G401.6 (cell line): Measurements from ENCODE around the gene SLC11A1.

Source experiments
- FAIRE-seq: peaks from 2 replicates; lab custom pipeline; 2012; peaks lifted over from hg19 to GRCh38; lab: Jason Lieb, UNC

The SLC11A1 gene

DNA sequence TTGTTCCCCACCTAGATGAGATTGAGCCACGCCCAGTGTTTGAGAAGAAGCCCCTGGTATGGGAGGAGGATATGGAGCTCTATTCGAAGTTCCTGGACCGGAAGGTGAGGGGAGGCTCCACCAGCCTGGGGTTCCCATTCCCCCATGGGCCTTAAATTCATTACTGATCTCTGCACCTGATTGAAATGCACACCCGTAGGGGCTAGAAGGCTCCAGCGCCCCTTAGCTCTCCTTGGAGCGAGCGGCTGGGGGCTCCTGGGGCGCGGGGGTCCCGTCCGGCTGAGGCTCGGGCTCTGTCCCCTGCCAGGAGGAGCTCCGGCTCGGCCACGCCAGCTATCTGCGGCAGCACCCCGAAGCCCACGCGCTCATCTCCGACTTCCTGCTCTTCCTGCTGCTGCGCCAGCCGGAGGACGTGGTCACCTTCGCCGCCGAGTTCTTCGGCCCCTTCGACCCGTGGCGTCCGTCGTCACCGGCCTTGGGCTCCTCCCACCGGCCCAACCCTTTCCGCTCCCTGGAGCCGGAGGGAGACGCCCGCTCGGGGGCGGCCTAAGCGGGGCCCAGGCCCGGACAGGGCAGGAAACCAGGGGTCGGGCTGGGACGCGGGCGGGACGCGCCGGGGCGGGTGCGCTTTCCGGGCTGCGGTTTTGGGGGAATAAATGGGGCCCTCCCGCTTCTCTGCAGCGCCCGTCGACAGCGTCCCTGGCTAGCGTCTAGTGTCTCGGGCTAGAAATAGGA is 14.5 kb upstream of the SLC11A1 start:
- FAIRE-seq: no peak

- no peak for FAIRE-seq
These were observed 13.9 kb upstream of the SLC11A1 start for GRCh38 chr2:218368150-218368528.

DNA sequence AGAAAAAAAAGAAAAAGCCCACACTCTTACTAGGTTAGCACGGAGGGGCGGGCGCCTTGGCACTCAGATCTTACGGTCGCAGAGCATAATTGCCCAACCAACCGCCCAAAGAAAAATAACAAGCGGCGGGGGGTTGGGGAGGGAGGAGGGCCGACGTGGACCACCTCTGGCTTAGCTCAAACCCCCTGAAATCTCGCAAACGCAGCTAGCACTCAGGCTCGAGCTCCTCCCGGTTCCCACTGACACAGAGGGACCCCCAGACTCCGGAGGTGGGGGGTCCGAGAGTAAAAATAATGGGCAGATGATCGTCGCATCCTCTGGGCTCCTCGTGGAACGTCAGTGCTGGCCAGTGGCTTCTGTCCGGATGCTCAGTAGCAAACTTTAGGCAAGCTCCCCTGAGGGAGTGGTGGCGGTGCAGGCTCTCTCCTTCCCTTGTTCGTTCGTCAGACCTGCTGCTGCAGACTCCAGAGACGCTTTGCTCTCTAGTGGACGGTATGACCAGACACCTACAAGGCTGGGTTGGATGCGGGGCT is 13.4 kb upstream of the SLC11A1 start:
- FAIRE-seq: no peak

- no peak for FAIRE-seq
These were observed 12.7 kb upstream of the SLC11A1 start for GRCh38 chr2:218369330-218369729.

DNA sequence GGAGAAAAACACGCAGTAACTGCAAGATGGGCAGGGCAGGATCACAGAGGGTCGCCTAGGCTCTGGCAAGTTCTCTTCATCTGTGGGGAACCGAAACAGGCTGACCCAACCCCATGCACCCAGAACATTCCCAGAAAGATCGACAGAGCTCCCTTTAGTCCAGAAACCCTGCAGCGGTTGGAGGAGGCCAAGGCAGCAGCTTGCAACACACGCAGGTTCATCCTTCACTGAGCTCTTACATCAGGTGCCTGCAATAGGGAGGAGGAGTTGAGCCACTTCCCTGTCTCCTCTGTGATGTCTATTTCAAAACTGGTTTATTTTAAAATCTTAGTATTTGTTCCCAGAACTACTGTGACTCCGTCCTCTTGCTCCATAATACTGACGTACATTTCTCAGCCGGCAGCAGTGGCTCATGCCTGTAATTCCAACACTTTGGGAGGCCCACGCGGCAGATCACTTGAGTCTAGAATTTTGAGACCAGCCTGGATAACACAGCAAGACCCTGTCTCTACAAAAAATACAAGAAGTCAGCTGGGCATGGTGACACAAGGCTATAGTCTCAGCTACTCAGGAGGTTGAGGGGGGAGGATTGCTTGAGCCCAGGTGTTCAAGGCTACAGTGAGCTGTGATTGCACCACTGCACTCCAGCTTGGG is 11.5 kb upstream of the SLC11A1 start:
- FAIRE-seq: no peak

DNA sequence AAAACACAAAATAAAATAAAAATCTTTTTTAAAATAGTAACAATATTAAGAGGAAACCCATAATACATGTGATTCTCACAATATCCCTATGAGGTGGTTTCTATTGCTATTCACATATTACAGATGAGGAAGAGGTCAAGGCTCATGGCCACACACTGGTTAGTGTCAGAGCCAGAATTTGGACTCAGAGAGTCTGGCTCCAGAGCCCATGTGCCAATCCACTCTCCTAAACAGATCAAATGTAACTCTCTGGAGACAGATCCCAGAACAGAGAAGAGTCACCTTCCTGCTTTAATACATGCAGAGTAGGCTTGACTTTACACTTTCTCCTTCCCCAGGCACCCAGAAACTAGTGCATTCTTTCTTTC is 10.1 kb upstream of the SLC11A1 start:
- no peak for FAIRE-seq

- no peak for FAIRE-seq
These were observed 7.3 kb upstream of the SLC11A1 start for GRCh38 chr2:218374795-218375194.

- no peak for FAIRE-seq
These were observed 6.9 kb upstream of the SLC11A1 start for GRCh38 chr2:218375212-218375611.

GRCh38 chr2:218378053-218378452 is 4.0 kb upstream of the SLC11A1 start:
- FAIRE-seq: no peak

GRCh38 chr2:218382785-218383184 is 712 bp downstream of the SLC11A1 start:
- FAIRE-seq: no peak

- no peak for FAIRE-seq
These were observed 1.9 kb downstream of the SLC11A1 start for GRCh38 chr2:218383892-218384519.

GRCh38 chr2:218384975-218385374 is 2.9 kb downstream of the SLC11A1 start:
- FAIRE-seq: no peak

DNA sequence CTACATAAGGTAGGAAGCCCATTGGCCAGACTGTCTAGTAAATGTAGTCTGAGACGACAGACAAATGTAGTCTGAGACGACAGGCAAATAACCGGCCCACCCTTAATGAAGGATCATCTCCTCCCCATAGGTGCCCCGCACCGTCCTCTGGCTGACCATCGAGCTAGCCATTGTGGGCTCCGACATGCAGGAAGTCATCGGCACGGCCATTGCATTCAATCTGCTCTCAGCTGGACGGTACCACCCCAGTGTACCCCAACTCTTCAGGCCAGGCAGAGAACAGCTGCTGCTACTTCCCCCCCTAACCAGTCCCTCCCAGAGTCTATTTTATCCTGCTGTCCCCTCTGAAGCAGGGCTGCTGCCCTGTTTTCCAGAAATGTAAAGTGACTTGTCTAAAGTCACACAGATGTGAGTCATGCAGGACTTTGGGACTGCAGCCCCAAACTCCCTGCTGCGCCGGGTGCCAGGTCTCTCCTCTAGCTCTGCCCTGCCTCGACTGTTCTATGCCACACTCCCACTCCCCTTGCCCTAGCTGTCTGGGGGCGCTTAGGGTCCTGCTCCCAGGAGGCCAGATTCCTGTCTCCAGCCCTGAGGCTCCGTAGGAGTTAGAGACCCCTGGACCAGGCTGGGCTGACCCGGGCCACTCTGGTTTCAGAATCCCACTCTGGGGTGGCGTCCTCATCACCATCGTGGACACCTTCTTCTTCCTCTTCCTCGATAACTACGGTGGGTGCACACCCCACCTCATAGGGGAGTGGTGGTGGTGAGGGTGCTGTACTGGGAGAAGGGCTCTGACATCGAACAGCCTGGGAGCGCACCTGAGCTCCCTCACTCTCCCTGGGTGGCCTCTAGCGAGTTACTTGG is 4.7 kb downstream of the SLC11A1 start:
- no peak for FAIRE-seq

DNA sequence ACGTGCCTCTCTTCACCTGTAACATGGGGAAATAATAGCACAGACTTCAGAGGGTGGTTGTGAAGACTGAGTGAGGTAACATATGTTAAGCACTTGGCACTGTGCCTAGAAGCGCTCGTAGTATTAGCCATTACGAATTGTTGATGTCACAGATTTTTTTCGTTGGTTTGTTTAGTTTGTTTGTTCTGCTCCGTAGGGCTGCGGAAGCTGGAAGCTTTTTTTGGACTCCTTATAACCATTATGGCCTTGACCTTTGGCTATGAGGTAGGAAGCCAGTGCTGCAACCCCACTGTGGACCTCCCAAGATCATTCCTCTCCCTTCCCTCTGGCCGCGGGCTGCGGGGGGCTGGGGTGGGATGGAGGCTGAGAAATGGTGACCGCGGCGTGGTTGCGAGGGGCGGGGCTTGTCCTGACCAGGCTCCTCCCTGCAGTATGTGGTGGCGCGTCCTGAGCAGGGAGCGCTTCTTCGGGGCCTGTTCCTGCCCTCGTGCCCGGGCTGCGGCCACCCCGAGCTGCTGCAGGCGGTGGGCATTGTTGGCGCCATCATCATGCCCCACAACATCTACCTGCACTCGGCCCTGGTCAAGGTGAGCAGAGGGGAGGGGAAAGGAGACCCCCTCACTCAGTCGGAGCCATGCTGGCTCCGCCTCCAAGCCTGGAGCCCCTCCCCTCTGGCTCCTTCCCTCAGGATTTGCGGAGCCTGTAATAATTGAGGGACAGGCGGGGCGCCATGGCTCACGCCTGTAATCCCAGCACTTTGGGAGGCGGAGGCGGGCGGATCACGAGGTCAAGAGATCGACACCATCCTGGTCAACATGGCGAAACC is 5.5 kb downstream of the SLC11A1 start:
- FAIRE-seq: no peak

DNA sequence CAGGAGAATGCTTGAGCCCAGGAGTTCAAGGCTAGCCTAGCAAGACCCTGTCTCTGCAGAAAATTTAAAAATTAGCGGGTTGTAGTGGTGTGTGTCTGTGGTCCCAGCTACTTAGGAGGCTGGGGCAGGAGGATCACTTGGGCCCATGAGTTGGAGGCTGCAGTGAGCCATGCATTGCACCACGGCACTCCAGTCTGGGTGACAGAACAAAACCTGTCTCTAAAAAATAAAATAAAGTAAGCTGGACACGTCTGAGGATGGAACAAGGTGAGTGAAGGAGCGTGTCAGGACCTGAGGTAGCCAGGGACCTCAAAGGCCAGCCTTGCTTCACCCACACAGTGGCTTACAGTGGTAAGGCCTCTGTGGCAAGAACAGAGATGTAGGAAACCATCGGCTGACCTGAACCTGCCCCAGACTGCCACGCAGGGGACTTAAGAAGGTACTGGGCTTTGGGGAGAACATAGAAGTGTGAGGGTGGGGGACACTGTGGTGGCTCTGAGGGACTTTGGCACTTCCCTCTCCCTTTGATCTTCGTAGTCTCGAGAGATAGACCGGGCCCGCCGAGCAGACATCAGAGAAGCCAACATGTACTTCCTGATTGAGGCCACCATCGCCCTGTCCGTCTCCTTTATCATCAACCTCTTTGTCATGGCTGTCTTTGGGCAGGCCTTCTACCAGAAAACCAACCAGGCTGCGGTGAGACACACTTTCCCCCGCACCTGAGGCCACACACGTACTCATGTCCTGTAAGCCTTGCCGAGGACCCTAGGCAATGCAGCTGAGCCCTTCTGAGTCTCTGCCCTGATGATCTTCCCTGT is 7.5 kb downstream of the SLC11A1 start:
- no peak for FAIRE-seq

DNA sequence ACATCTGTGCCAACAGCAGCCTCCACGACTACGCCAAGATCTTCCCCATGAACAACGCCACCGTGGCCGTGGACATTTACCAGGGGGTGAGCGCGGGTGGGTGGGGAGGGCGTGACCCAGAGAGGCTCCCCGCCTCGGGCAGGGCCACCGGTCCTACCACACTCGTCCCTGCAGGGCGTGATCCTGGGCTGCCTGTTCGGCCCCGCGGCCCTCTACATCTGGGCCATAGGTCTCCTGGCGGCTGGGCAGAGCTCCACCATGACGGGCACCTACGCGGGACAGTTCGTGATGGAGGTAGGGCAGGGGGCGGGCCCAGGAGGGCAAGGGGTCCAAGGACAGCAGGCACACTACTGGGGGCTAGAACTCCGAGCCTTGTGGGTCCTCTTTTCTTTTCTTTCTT is 9.1 kb downstream of the SLC11A1 start:
- FAIRE-seq: no peak

DNA sequence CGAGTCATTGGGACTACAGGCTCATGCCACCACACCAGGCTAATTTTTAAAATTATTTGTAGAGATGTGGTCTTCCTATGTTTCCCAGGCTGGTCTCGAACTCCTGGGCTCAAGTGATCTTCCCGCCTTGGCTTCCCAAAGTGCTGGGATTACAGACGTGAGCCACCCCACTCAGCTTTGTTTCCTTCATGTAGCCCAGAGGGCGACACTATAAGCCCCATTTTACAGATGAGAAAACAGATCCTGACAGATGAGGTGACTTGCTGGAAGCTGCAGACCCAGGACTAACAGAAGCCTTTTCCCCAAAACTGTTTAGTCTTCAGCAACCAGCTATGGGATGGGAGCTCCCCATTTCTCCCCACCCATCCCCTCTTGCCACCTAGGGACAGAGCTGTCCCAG is 10.4 kb downstream of the SLC11A1 start:
- FAIRE-seq: no peak

GRCh38 chr2:218392891-218393462 is 10.9 kb downstream of the SLC11A1 start:
- FAIRE-seq: no peak

DNA sequence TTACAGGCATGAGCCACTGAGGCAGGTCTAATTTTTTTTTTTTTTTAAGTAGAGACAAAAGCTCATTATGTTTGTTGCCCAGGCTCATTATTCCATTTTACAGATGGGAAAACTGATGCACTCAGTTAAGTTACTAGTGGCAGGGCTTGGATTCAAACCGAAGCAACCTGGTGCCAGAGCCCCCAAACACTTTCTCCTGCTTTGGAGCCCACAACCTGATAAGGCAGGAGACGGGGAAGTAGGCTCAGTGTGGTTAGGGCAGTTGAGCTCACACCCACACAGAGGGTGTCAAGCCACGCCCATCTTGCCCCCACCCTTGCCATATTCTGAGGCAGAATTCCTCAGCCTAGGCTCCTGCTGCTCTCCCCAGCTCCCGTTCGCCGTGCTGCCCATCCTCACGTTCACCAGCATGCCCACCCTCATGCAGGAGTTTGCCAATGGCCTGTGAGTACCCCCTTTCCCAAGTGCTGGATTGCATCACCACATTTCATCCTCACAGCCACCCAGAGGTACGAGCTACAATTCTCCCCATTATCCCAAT is 11.7 kb downstream of the SLC11A1 start:
- no peak for FAIRE-seq
